Activated CD4-positive, alpha-beta T cell treated with anti-CD3 and anti-CD28 coated beads, Interleukin-2, amount 10 ng/mL, durations not matched to agents 7 days and 5 days (primary cell): ENCODE measurements around the gene MEGF6. TPM values are rescaled to one million over a fixed set of nuclear protein-coding genes. Genes with fewer than 3 reads are reported as not detected.

Source experiments
- CTCF ChIA-PET: fragments of 350-600 bp; sonication (Branson Sonifier 250); formaldehyde crosslinking; loops from one replicate; lab custom pipeline; 2021; ENCODE audit warnings: antibody characterized with exemption; lab: Charles Lee
- POLR2A ChIA-PET: fragments of 350-600 bp; sonication (Branson Sonifier 250); formaldehyde crosslinking; loops from one replicate; lab custom pipeline; 2021; ENCODE audit warnings: antibody characterized with exemption; lab: Charles Lee
- DNase-seq: peaks from one replicate; pipeline ENCODE4 v3.0.0-alpha.2; 2020
- H3K27ac Mint-ChIP-seq: one replicate; pipeline ENCODE4 v1.8.0; 2021; ENCODE audit warnings: mild to moderate bottlenecking, moderate library complexity, mixed read lengths
- H3K27me3 Mint-ChIP-seq: one replicate; pipeline ENCODE4 v1.8.0; 2021; ENCODE audit warnings: mixed read lengths
- H3K36me3 Mint-ChIP-seq: one replicate; pipeline ENCODE4 v1.8.0; 2021; ENCODE audit warnings: low read depth, mixed read lengths
- H3K4me1 Mint-ChIP-seq: one replicate; pipeline ENCODE4 v1.8.0; 2021; ENCODE audit warnings: mixed read lengths
- H3K4me3 Mint-ChIP-seq: one replicate; pipeline ENCODE4 v1.8.0; 2021; ENCODE audit warnings: mild to moderate bottlenecking, moderate library complexity, mixed read lengths
- H3K9me3 Mint-ChIP-seq: one replicate; pipeline ENCODE4 v1.8.0; 2021; ENCODE audit warnings: mixed read lengths
- total RNA-seq, 2 experiments: library from RNA; stranded (reverse); gene quantifications; one replicate each; pipeline ENCODE4 v1.2.3, GENCODE V29; 2021

MEGF6 gene
- total RNA-seq, 2 experiments from 2014 or later, result 20.7 to 26.6 TPM

GRCh38 chr1:3640121-3640837 lies 29.0 kb upstream of the MEGF6 start:
- POLR2A ChIA-PET, result no interaction called here

GRCh38 chr1:3639397-3639911 lies 28.1 kb upstream of the MEGF6 start:
- no peak for DNase-seq
- peaks cover 12% of the 10 kb centered on the region for H3K36me3 Mint-ChIP-seq
- no peaks in the 10 kb centered on the region for H3K27me3 Mint-ChIP-seq
- H3K4me3 Mint-ChIP-seq, result no peak overlapping the region
- CTCF ChIA-PET, result interaction anchor here (0.9 kb wide), 1 partner anchor 9 kb away, joined by 3 read pairs; no protein-coding TSS in a partner anchor
- no peak overlapping the region for H3K27ac Mint-ChIP-seq
- POLR2A ChIA-PET, result no interaction called here
- H3K9me3 Mint-ChIP-seq, result no peaks in the 10 kb centered on the region
- H3K4me1 Mint-ChIP-seq, result no peaks in the 10 kb centered on the region

More at GRCh38 chr1:3640121-3640837, 29.0 kb upstream of the MEGF6 start:
- no peak overlapping the region for H3K4me3 Mint-ChIP-seq
- H3K27ac Mint-ChIP-seq, result no peak overlapping the region
- CTCF ChIA-PET, result interaction anchor here (0.9 kb wide), 1 partner anchor 10 kb away, joined by 3 read pairs; no protein-coding TSS in a partner anchor
- H3K36me3 Mint-ChIP-seq, result peaks cover 15% of the 10 kb centered on the region
- H3K4me1 Mint-ChIP-seq, result no peaks in the 10 kb centered on the region
- no peak for DNase-seq
- H3K9me3 Mint-ChIP-seq, result no peaks in the 10 kb centered on the region
- no peaks in the 10 kb centered on the region for H3K27me3 Mint-ChIP-seq

- Mint-ChIP-seq H3K4me1 (no peaks in the 10 kb centered on the region), H3K27me3 (no peaks in the 10 kb centered on the region), H3K27ac (no peak overlapping the region), H3K36me3 (peaks cover 10% of the 10 kb centered on the region), H3K9me3 (no peaks in the 10 kb centered on the region), H3K4me3 (no peak overlapping the region)
- no peak for DNase-seq
- POLR2A ChIA-PET, result no interaction called here
- CTCF ChIA-PET, result no interaction called here
Observed at GRCh38 chr1:3638676-3639075, 27.4 kb upstream of the MEGF6 start.

- Mint-ChIP-seq H3K4me1 (no peaks in the 10 kb centered on the region), H3K27me3 (no peaks in the 10 kb centered on the region), H3K4me3 (no peak overlapping the region), H3K9me3 (no peaks in the 10 kb centered on the region), H3K36me3 (peaks cover 10% of the 10 kb centered on the region), H3K27ac (no peak overlapping the region)
- no peak for DNase-seq
- POLR2A ChIA-PET, result no interaction called here
- CTCF ChIA-PET, result no interaction called here
Observed at GRCh38 chr1:3638027-3638426, 26.7 kb upstream of the MEGF6 start.

- H3K4me1 Mint-ChIP-seq, result no peaks in the 10 kb centered on the region
- CTCF ChIA-PET, result interaction anchor here (1.2 kb wide), 1 partner anchor 16 kb away, joined by 5 read pairs; no protein-coding TSS in a partner anchor
- no peak for DNase-seq
- H3K9me3 Mint-ChIP-seq, result no peaks in the 10 kb centered on the region
- no peak overlapping the region for H3K27ac Mint-ChIP-seq
- POLR2A ChIA-PET, result no interaction called here
- peaks cover 10% of the 10 kb centered on the region for H3K36me3 Mint-ChIP-seq
- no peak overlapping the region for H3K4me3 Mint-ChIP-seq
- H3K27me3 Mint-ChIP-seq, result no peaks in the 10 kb centered on the region
Observed at GRCh38 chr1:3636531-3636930, 25.2 kb upstream of the MEGF6 start.

- H3K27me3 Mint-ChIP-seq, result no peaks in the 10 kb centered on the region
- no peak for DNase-seq
- no peak overlapping the region for H3K27ac Mint-ChIP-seq
- no peak overlapping the region for H3K4me3 Mint-ChIP-seq
- POLR2A ChIA-PET, result no interaction called here
- no peaks in the 10 kb centered on the region for H3K4me1 Mint-ChIP-seq
- H3K36me3 Mint-ChIP-seq, result peaks cover 10% of the 10 kb centered on the region
- H3K9me3 Mint-ChIP-seq, result no peaks in the 10 kb centered on the region
- CTCF ChIA-PET, result interaction anchor here (1.2 to 1.3 kb wide), 2 partner anchors 10 to 16 kb away, joined by 5 read pairs; no protein-coding TSS in a partner anchor
Observed at GRCh38 chr1:3636080-3636479, 24.8 kb upstream of the MEGF6 start.

- Mint-ChIP-seq H3K9me3 (no peaks in the 10 kb centered on the region), H3K4me3 (no peak overlapping the region), H3K27ac (no peak overlapping the region), H3K36me3 (peaks cover 12% of the 10 kb centered on the region), H3K4me1 (no peaks in the 10 kb centered on the region), H3K27me3 (no peaks in the 10 kb centered on the region)
- ChIA-PET POLR2A (no interaction called here), CTCF (no interaction called here)
- no peak for DNase-seq
Observed at GRCh38 chr1:3634059-3634800, 22.9 kb upstream of the MEGF6 start.

GRCh38 chr1:3633344-3634058 lies 22.2 kb upstream of the MEGF6 start:
- no peak overlapping the region for H3K4me3 Mint-ChIP-seq
- ChIA-PET POLR2A (no interaction called here), CTCF (no interaction called here)
- H3K27me3 Mint-ChIP-seq, result no peaks in the 10 kb centered on the region
- DNase-seq, result no peak
- peaks cover 14% of the 10 kb centered on the region for H3K36me3 Mint-ChIP-seq
- H3K27ac Mint-ChIP-seq, result no peak overlapping the region
- no peaks in the 10 kb centered on the region for H3K9me3 Mint-ChIP-seq
- H3K4me1 Mint-ChIP-seq, result no peaks in the 10 kb centered on the region

GRCh38 chr1:3632716-3633343 lies 21.5 kb upstream of the MEGF6 start:
- DNase-seq, result no peak
- Mint-ChIP-seq H3K4me1 (no peaks in the 10 kb centered on the region), H3K36me3 (peaks cover 14% of the 10 kb centered on the region), H3K4me3 (no peak overlapping the region), H3K9me3 (no peaks in the 10 kb centered on the region), H3K27me3 (no peaks in the 10 kb centered on the region), H3K27ac (no peak overlapping the region)
- POLR2A ChIA-PET, result no interaction called here
- CTCF ChIA-PET, result no interaction called here

GRCh38 chr1:3632298-3632697 lies 21.0 kb upstream of the MEGF6 start:
- Mint-ChIP-seq H3K4me3 (no peak overlapping the region), H3K36me3 (peaks cover 13% of the 10 kb centered on the region), H3K27me3 (no peaks in the 10 kb centered on the region), H3K4me1 (no peaks in the 10 kb centered on the region), H3K9me3 (no peaks in the 10 kb centered on the region), H3K27ac (no peak overlapping the region)
- ChIA-PET POLR2A (no interaction called here), CTCF (no interaction called here)
- DNase-seq, result no peak

- Mint-ChIP-seq H3K4me3 (no peak overlapping the region), H3K27me3 (no peaks in the 10 kb centered on the region), H3K9me3 (no peaks in the 10 kb centered on the region), H3K4me1 (no peaks in the 10 kb centered on the region), H3K27ac (no peak overlapping the region), H3K36me3 (peaks cover 14% of the 10 kb centered on the region)
- ChIA-PET POLR2A (no interaction called here), CTCF (interaction anchor here (1.0 kb wide), 1 partner anchor 13 kb away, joined by 4 read pairs; no protein-coding TSS in a partner anchor)
- DNase-seq, result no peak
Observed at GRCh38 chr1:3631320-3632260, 20.3 kb upstream of the MEGF6 start.
